GM23338 (cell line): ENCODE data around the gene RBP5. TPM values are rescaled to one million over a fixed set of nuclear protein-coding genes. Genes with fewer than 3 reads are reported as not detected.

Experiments used
- ATAC-seq: fragments of 200-7000 bp; cut with Tn5 transposase; 3 replicates; pipeline ENCODE4 v1.9.1; 2020
- DNase-seq: peaks from one replicate; pipeline ENCODE4 v3.0.0-alpha.2; 2015; ENCODE audit warnings: low spot score
- H2AFZ ChIP-seq: fragments of 200-600 bp; sonication (generic); 2 replicates; pipeline ENCODE4 v1.8.0; 2016; ENCODE audit warnings: antibody characterized with exemption, mild to moderate bottlenecking, moderate library complexity
- H3F3A ChIP-seq: fragments of 200-600 bp; sonication (generic); replicated peaks from 2 replicates; pipeline ENCODE4 v1.8.0; 2017; ENCODE audit warnings: antibody characterized with exemption, mixed run types, low read depth
- H3K27ac ChIP-seq: fragments of 200-600 bp; sonication (generic); 2 replicates; pipeline ENCODE4 v1.6.1; 2016; ENCODE audit warnings: low read depth
- H3K27me3 ChIP-seq: fragments of 200-600 bp; sonication (generic); 2 replicates; pipeline ENCODE4 v1.8.0; 2016; ENCODE audit warnings: mild to moderate bottlenecking, mixed run types, moderate library complexity; ENCODE audit not compliant: insufficient read depth
- H3K36me3 ChIP-seq: fragments of 200-600 bp; sonication (generic); 2 replicates; pipeline ENCODE4 v1.8.0; 2016; ENCODE audit warnings: mild to moderate bottlenecking; ENCODE audit not compliant: insufficient read depth
- H3K4me1 ChIP-seq: fragments of 200-600 bp; sonication (generic); 2 replicates; pipeline ENCODE4 v1.8.0; 2016; ENCODE audit warnings: mild to moderate bottlenecking, moderate library complexity; ENCODE audit not compliant: insufficient read depth
- H3K4me2 ChIP-seq: fragments of 200-600 bp; sonication (generic); 2 replicates; pipeline ENCODE4 v1.7.1; 2017; ENCODE audit warnings: mixed run types
- H3K4me3 ChIP-seq: fragments of 200-600 bp; sonication (generic); 2 replicates; pipeline ENCODE4 v1.6.1; 2016; ENCODE audit warnings: mixed run types
- H3K79me2 ChIP-seq: fragments of 200-600 bp; sonication (generic); replicated peaks from 2 replicates; pipeline ENCODE4 v1.8.0; 2017; ENCODE audit warnings: mild to moderate bottlenecking; ENCODE audit not compliant: insufficient read depth
- H3K9me2 ChIP-seq: fragments of 200-600 bp; sonication (generic); 2 replicates; pipeline ENCODE4 v1.8.0; 2017; ENCODE audit not compliant: insufficient read depth
- H4K20me1 ChIP-seq: fragments of 200-600 bp; sonication (generic); replicated peaks from 2 replicates; pipeline ENCODE4 v1.8.0; 2017; ENCODE audit warnings: mild to moderate bottlenecking; ENCODE audit not compliant: insufficient read depth
- H3K27ac Mint-ChIP-seq: 2 replicates; pipeline ENCODE4 v1.8.0; 2020; ENCODE audit warnings: inconsistent platforms, mild to moderate bottlenecking, moderate library complexity, mixed read lengths
- H3K27me3 Mint-ChIP-seq: 3 replicates; pipeline ENCODE4 v1.8.0; 2022; ENCODE audit warnings: low read depth, mild to moderate bottlenecking, moderate library complexity, mixed read lengths, inconsistent platforms; ENCODE audit not compliant: insufficient read depth, poor library complexity
- H3K36me3 Mint-ChIP-seq: 3 replicates; pipeline ENCODE4 v1.8.0; 2021; ENCODE audit warnings: low read depth, mild to moderate bottlenecking, inconsistent platforms, moderate library complexity, mixed read lengths
- H3K4me1 Mint-ChIP-seq: 3 replicates; pipeline ENCODE4 v1.8.0; 2020; ENCODE audit warnings: mild to moderate bottlenecking, inconsistent platforms, mixed read lengths
- H3K4me3 Mint-ChIP-seq: 3 replicates; pipeline ENCODE4 v1.8.0; 2021; ENCODE audit warnings: moderate library complexity, mild to moderate bottlenecking, inconsistent platforms, mixed read lengths
- H3K9me3 Mint-ChIP-seq: 3 replicates; pipeline ENCODE4 v1.8.0; 2020; ENCODE audit warnings: moderate library complexity, mild to moderate bottlenecking, inconsistent platforms, mixed read lengths
- CREB1 ChIP-seq: fragments of 250-450 bp; sonication (Bioruptor Pico); IDR thresholded peaks from 2 replicates; pipeline ENCODE4 v1.5.0; 2020; ENCODE audit warnings: low read depth, mild to moderate bottlenecking, moderate library complexity
- CTCF ChIP-seq, 2 experiments: fragments of 200-600 bp in 1 of 2; sonication (generic) in 1 of 2; conservative IDR thresholded peaks; 2 replicates each; pipeline versions ENCODE4 v1.5.1 to v1.6.1; 2016 to 2017; ENCODE audit warnings: antibody characterized with exemption in 2 of 2, low read depth in 2 of 2, mild to moderate bottlenecking in 2 of 2, moderate library complexity in 1 of 2
- EZH2 ChIP-seq: fragments of 200-600 bp; sonication (generic); IDR thresholded peaks from one replicate; pipeline ENCODE4 v1.8.0; 2017; ENCODE audit warnings: antibody characterized with exemption, mild to moderate bottlenecking, low read depth; ENCODE audit not compliant: unreplicated experiment
- EZH2phosphoT487 ChIP-seq: fragments of 200-600 bp; sonication (generic); IDR thresholded peaks from one replicate; pipeline ENCODE4 v1.8.1; 2018; ENCODE audit warnings: antibody characterized with exemption; ENCODE audit not compliant: unreplicated experiment
- NANOG ChIP-seq: IDR thresholded peaks from 2 replicates; pipeline ENCODE4 v1.6.1; 2016; ENCODE audit warnings: antibody characterized with exemption, borderline replicate concordance
- STAT1 ChIP-seq: IDR thresholded peaks from one replicate; pipeline ENCODE4 v1.6.1; 2016; ENCODE audit warnings: antibody characterized with exemption; ENCODE audit not compliant: unreplicated experiment
- ZNF114 ChIP-seq: fragments of 250-450 bp; sonication (Bioruptor Pico); IDR thresholded peaks from 2 replicates; pipeline ENCODE4 v1.5.0; 2020; ENCODE audit warnings: mild to moderate bottlenecking, moderate library complexity
- ZNF331 ChIP-seq: fragments of 250-450 bp; sonication (Bioruptor Pico); IDR thresholded peaks from 2 replicates; pipeline ENCODE4 v1.5.0; 2020; ENCODE audit warnings: low read depth, mild to moderate bottlenecking, moderate library complexity
- polyA plus RNA-seq: library from polyadenylated mRNA; unstranded; fragments of >200 nt; fragmentation: Nextera tagmentation; extraction: Ambion mirVana; gene quantifications from 2 replicates; pipeline ENCODE4 v1.2.1, GENCODE V29; 2016
- total RNA-seq: library from RNA; depleted of rRNA; stranded (reverse); fragments of >200 nt; shearing (Covaris generic); gene quantifications from 2 replicates; pipeline ENCODE4 v1.2.3, GENCODE V29; 2014
- TF ChIP-seq, protein P1 (sequence below): IDR thresholded peaks from 2 replicates; pipeline ENCODE4 v1.6.1; 2016; ENCODE audit warnings: antibody characterized with exemption
- TF ChIP-seq, protein P2 (sequence below): IDR thresholded peaks from one replicate; pipeline ENCODE4 v1.6.1; 2018; ENCODE audit warnings: antibody characterized with exemption; ENCODE audit not compliant: unreplicated experiment

Gene RBP5
- total and polyA plus RNA-seq, 2 experiments from 2014 or later = 1.2 to 3.0 TPM

GRCh38 chr12:7151532-7151931 lies 22.8 kb upstream of the RBP5 start:
- TF ChIP-seq EZH2phosphoT487 (no peak), ZNF331 (no peak), EZH2 (no peak)
- H3K36me3 ChIP-seq = no peaks in the 10 kb centered on the region; the same call in 1 of the 2 replicates
- no peaks in the 10 kb centered on the region for H3K4me1 Mint-ChIP-seq
- H4K20me1 ChIP-seq = no peaks in the 10 kb centered on the region; the same call in 1 of the 2 replicates
- H3K79me2 ChIP-seq = no peaks in the 10 kb centered on the region
- H3K9me2 ChIP-seq = no peaks in the 10 kb centered on the region
- H3K9me3 Mint-ChIP-seq = no peaks in the 10 kb centered on the region; the same call in 2 of the 3 replicates
- DNase-seq (no peak), ATAC-seq (no peak)
- peaks cover 4% of the 10 kb centered on the region; the same call in 2 of the 3 replicates for H3K36me3 Mint-ChIP-seq
- no peak overlapping the region for H3K4me3 Mint-ChIP-seq
- H3K4me2 ChIP-seq = no peak overlapping the region
- H3K27me3 ChIP-seq = no peaks in the 10 kb centered on the region
- H2AFZ ChIP-seq = no peak overlapping the region
- no peaks in the 10 kb centered on the region for H3F3A ChIP-seq
- H3K4me1 ChIP-seq = no peaks in the 10 kb centered on the region
- no peak overlapping the region for H3K27ac Mint-ChIP-seq
- H3K4me3 ChIP-seq = no peak overlapping the region
- no peaks in the 10 kb centered on the region for H3K27me3 Mint-ChIP-seq
- no peak overlapping the region for H3K27ac ChIP-seq

GRCh38 chr12:7150841-7151240 lies 22.2 kb upstream of the RBP5 start:
- Histone ChIP-seq H3K27ac (no peak overlapping the region), H3K4me3 (no peak overlapping the region), H3K79me2 (no peaks in the 10 kb centered on the region), H3K9me2 (no peaks in the 10 kb centered on the region), H3K4me2 (no peak overlapping the region), H3K4me1 (no peaks in the 10 kb centered on the region), H3K27me3 (no peaks in the 10 kb centered on the region), H3F3A (no peaks in the 10 kb centered on the region), H2AFZ (no peak overlapping the region), H3K36me3 (no peaks in the 10 kb centered on the region; the same call in 1 of the 2 replicates), H4K20me1 (no peaks in the 10 kb centered on the region; the same call in 1 of the 2 replicates)
- Mint-ChIP-seq H3K36me3 (peaks cover 6% of the 10 kb centered on the region), H3K27me3 (peaks cover 2% of the 10 kb centered on the region), H3K4me3 (no peak overlapping the region), H3K27ac (no peak overlapping the region), H3K4me1 (no peaks in the 10 kb centered on the region), H3K9me3 (no peaks in the 10 kb centered on the region; the same call in 2 of the 3 replicates)
- DNase-seq (no peak), ATAC-seq (no peak)
- TF ChIP-seq NANOG (no peak), EZH2 (no peak), CREB1 (CRISPR knock-in tag) (no peak), CTCF (conservative IDR thresholded peaks at IDR 0.05; ENCODE audit: low read depth in 2 of 2) (no peak), ZNF331 (no peak), ZNF114 (no peak), STAT1 (no peak)
- TF ChIP-seq, protein P1, sequence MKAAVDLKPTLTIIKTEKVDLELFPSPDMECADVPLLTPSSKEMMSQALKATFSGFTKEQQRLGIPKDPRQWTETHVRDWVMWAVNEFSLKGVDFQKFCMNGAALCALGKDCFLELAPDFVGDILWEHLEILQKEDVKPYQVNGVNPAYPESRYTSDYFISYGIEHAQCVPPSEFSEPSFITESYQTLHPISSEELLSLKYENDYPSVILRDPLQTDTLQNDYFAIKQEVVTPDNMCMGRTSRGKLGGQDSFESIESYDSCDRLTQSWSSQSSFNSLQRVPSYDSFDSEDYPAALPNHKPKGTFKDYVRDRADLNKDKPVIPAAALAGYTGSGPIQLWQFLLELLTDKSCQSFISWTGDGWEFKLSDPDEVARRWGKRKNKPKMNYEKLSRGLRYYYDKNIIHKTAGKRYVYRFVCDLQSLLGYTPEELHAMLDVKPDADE = no peak
- TF ChIP-seq, protein P2, sequence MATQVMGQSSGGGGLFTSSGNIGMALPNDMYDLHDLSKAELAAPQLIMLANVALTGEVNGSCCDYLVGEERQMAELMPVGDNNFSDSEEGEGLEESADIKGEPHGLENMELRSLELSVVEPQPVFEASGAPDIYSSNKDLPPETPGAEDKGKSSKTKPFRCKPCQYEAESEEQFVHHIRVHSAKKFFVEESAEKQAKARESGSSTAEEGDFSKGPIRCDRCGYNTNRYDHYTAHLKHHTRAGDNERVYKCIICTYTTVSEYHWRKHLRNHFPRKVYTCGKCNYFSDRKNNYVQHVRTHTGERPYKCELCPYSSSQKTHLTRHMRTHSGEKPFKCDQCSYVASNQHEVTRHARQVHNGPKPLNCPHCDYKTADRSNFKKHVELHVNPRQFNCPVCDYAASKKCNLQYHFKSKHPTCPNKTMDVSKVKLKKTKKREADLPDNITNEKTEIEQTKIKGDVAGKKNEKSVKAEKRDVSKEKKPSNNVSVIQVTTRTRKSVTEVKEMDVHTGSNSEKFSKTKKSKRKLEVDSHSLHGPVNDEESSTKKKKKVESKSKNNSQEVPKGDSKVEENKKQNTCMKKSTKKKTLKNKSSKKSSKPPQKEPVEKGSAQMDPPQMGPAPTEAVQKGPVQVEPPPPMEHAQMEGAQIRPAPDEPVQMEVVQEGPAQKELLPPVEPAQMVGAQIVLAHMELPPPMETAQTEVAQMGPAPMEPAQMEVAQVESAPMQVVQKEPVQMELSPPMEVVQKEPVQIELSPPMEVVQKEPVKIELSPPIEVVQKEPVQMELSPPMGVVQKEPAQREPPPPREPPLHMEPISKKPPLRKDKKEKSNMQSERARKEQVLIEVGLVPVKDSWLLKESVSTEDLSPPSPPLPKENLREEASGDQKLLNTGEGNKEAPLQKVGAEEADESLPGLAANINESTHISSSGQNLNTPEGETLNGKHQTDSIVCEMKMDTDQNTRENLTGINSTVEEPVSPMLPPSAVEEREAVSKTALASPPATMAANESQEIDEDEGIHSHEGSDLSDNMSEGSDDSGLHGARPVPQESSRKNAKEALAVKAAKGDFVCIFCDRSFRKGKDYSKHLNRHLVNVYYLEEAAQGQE = no peak
